GM19452 (cell line): ENCODE results near the gene RGL2.
"Not testable (repeated sequence)": the region's sequence is repeated elsewhere in the genome, so short reads cannot be mapped to it uniquely, and the experiment has no call there.

Source experiments
- ATAC-seq: cut with Tn5 transposase; IDR thresholded peaks from one replicate; pipeline ENCODE4 v1.9.1; 2021; ENCODE audit not compliant: unreplicated experiment

Gene RGL2

GRCh38 chr6:33273924-33274902, 24.5 kb downstream of the RGL2 start:
- no peak for ATAC-seq

DNA sequence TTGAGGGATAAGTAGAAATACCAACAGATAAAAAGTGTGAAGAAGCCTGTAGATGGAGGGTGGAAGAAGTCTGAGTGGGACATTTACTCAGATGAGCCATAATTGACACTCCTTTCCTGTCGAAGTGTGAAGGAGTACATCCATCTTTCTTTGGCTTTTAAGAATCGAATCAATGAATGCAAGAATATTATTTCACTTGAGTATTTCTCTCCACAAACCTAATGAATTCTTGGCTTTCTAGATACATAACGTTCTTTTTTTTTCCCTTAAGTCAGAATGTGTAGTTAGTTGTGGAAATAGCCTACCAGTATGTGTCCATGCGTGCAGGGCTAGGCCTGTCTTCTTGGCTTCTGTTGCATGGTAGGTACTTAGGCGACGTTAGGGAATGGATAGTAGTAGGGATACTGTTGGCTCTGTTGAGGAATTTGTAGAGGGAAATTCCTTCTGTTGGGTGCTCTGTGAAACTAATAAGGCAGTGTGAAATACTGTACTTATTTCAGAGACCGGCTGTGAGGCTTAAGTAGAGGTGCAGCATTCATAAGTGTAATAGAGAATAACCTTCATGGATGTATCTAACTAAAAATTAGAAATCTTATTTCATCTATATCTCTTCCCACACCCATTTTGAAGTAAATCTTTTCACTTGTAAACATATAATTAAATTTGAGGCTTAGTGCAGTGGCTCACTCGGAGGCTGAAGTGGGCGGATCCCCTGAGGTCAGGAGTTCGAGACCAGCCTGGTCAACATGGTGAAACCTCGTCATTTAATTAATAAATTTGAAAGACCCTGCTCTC, 25.4 kb downstream of the RGL2 start:
- no peak for ATAC-seq

- ATAC-seq, result no peak
Measured at GRCh38 chr6:33272275-33273128, 26.2 kb downstream of the RGL2 start.

GRCh38 chr6:33271468-33272274, 27.1 kb downstream of the RGL2 start, which contains the start of the genes RPS18 and VPS52:
Gene RPS18, plus strand, starts transcription at chr6:33272075. Its CDS starts 45 bp downstream, at chr6:33272120.
Gene VPS52, minus strand, starts transcription at chr6:33271876. Its CDS starts 201 bp downstream, at chr6:33271675.
- peak; percentile 70 for ATAC-seq

GRCh38 chr6:33271117-33271467, 27.6 kb downstream of the RGL2 start:
- ATAC-seq, result no peak

- ATAC-seq, result no peak
Measured at GRCh38 chr6:33264015-33264414, 34.7 kb downstream of the RGL2 start.

DNA sequence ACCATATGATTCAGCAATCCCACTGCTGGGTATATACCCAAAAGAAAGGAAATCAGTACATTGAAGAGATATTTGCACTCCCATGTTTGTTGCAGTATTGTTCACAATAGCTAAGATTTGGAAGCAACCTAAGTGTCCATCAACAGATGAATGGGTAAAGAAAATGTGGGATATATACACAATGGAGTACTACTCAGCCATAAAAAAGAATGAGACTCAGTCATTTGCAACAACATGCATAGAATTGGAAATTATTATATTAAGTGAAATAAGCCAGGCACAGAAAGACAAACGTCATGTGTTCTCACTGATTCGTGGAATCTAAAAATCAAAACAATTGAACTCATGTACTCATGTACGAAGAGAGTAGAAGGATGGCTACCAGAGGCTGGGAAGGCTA, 36.3 kb downstream of the RGL2 start:
- ATAC-seq, result not testable (repeated sequence)

- ATAC-seq, result no peak
Measured at GRCh38 chr6:33259032-33259431, 39.7 kb downstream of the RGL2 start.

GRCh38 chr6:33254591-33254990, 44.2 kb downstream of the RGL2 start:
- no peak for ATAC-seq

DNA sequence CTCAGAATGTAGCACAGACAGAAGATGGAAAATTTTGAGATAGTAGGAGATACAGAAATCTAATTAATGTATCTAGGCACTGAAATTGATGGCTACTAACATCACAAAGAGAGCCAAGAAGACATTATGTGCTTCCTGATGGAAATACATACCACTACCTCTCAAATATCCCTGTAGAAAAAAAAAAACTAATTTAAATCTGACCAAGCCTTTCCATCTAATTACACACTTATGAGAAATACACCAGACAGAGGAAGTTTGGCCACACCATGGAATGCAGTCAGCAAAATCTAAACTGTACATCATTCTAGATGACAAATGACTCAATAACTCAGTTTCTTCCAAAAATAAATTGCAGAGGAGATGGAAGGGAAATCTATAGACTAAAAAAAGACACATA, 46.0 kb downstream of the RGL2 start:
- no peak for ATAC-seq

DNA sequence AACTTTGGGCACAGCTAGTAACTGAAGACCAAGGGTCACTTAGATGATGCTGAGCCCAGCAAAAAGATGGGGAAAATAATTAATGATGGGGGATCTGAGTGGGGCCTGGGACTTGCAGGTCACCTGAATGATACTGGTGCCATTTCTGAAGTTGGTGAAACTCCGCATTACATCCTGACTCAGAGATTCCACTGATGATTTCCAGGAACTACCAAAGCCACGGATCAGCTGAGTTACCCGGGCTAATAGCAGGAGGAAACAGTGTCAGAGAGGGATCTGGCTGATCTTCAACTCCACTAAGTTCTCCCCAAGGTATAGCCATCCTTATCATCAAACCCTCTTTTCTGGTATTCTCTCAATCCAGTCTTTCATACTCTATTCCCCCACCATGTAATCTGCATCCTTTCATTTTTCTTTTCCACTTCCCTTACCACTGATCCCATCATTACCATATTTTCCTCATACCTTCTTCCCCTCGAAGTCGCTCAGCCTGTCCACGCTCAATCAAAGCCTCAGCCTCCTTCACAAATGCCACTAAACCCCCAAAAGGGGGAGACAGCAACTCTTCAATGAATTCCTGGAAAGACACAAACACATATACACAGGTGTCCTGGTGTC, 47.2 kb downstream of the RGL2 start:
- no peak for ATAC-seq

GRCh38 chr6:33250731-33251130, 48.0 kb downstream of the RGL2 start:
- no peak for ATAC-seq

- ATAC-seq, result no peak
Measured at GRCh38 chr6:33249732-33250630, 48.8 kb downstream of the RGL2 start.

GRCh38 chr6:33248932-33249731, 49.6 kb downstream of the RGL2 start:
- peak; percentile 87 for ATAC-seq

DNA sequence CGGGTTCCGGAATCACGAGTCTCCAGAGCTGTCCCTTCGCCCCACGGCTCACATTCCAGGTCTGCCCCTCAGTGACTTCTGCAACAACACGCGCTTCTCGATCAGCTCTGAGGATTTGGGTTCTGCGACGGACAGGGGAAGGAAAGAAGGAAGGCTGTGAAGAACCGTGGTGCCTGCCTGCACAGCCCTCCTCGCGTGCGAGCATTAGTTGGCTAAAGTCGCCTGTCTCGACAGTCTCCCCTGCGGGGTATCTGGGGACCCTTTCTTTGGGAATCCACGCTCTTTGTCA, 50.2 kb downstream of the RGL2 start:
- peak; percentile 5 for ATAC-seq

- ATAC-seq, result peak; percentile 41
Measured at GRCh38 chr6:33247977-33248642, 50.6 kb downstream of the RGL2 start.

DNA sequence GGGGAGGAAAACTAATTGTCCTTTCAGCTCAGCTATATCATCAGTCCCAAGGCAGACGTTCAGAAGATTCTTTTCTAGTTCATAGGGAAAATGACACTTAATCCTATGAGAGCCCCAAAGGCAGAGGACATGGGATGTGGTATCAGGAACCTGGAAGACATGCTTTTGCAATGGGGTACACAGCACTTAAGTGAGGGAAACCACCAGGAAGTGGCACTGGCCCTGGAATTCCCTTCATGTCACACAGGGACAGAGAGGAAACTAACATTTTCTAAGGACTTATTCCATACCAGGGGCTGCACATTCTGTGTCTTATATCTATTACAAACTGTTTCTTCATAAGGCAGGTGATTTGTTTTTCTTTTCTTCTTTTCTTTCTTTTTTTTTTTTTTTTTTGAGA, 55.3 kb downstream of the RGL2 start:
- no peak for ATAC-seq
